ENCODE measurements around the gene MRPL16.

Gene MRPL16

DNA sequence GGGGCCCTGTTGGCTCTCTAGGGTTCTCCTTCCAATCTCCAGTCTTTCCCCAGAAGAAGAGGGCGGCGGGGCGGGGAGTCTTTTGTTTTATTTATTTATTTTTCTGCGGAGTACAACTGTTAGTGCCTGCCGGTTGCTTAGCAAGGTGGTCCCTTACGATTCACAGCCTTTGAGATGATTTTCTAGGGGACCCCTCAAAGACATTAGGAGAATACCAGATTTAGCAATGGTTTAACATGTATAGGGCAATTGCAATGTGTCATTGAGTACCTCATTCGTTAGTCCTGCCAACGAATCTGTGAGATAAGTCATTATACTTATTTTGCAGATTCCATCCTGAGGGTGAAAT, 307 bp upstream of the MRPL16 start:
- TF ChIP-seq, protein P1, sequence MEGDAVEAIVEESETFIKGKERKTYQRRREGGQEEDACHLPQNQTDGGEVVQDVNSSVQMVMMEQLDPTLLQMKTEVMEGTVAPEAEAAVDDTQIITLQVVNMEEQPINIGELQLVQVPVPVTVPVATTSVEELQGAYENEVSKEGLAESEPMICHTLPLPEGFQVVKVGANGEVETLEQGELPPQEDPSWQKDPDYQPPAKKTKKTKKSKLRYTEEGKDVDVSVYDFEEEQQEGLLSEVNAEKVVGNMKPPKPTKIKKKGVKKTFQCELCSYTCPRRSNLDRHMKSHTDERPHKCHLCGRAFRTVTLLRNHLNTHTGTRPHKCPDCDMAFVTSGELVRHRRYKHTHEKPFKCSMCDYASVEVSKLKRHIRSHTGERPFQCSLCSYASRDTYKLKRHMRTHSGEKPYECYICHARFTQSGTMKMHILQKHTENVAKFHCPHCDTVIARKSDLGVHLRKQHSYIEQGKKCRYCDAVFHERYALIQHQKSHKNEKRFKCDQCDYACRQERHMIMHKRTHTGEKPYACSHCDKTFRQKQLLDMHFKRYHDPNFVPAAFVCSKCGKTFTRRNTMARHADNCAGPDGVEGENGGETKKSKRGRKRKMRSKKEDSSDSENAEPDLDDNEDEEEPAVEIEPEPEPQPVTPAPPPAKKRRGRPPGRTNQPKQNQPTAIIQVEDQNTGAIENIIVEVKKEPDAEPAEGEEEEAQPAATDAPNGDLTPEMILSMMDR (IDR thresholded peaks at IDR 0.05; ENCODE audit: borderline replicate concordance, insufficient read depth, low read depth, low read length) = no peak
- peak overlapping the region; percentile 98 for H3K4me3 ChIP-seq (ENCODE audit: low read depth, low read length)

- TF ChIP-seq, protein P1 (IDR thresholded peaks at IDR 0.05; ENCODE audit: borderline replicate concordance, insufficient read depth, low read depth, low read length) = no peak
- no peak overlapping the region for H3K4me3 ChIP-seq (ENCODE audit: low read depth, low read length)
Observed at GRCh38 chr11:59807047-59807610, 3.4 kb downstream of the MRPL16 start.

GRCh38 chr11:59804061-59804460, 6.5 kb downstream of the MRPL16 start:
- TF ChIP-seq, protein P1 (IDR thresholded peaks at IDR 0.05; ENCODE audit: borderline replicate concordance, insufficient read depth, low read depth, low read length) = no peak
- H3K4me3 ChIP-seq (ENCODE audit: low read depth, low read length) = no peak overlapping the region

DNA sequence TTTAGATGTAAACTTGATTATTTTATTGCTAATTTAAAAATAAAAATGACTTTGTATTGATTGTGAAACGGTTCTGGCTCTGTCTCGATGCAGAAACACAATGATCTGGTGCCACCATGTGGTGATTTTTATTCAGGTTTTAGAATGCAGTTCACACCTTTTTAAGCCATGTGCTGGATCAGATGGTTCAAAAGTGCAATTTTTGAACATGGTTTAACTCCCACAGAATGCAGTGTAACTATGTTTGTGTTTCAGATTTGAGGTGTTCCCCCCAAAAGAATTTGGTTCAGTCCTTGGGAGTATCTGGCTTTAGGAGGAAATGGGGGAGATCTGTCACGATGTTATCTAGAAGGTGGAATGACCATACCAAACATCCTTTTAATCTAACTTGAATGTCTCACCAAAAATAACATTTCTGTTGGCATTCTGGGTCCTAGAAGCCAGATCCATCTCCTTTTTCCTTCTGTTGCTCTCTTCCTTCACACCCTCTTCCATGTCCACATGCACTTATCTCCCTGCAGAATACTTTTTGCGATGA, 7.9 kb downstream of the MRPL16 start:
- TF ChIP-seq, protein P1 (IDR thresholded peaks at IDR 0.05; ENCODE audit: borderline replicate concordance, insufficient read depth, low read depth, low read length) = 0 out of 2 replicates have a peak, but pooled peaks have one; percentile 25
- H3K4me3 ChIP-seq (ENCODE audit: low read depth, low read length) = no peak overlapping the region

- H3K4me3 ChIP-seq (ENCODE audit: low read depth, low read length) = no peak overlapping the region
- TF ChIP-seq, protein P1 (IDR thresholded peaks at IDR 0.05; ENCODE audit: borderline replicate concordance, insufficient read depth, low read depth, low read length) = no peak
Observed at GRCh38 chr11:59801981-59802638, 8.5 kb downstream of the MRPL16 start.

- TF ChIP-seq, protein P1 (IDR thresholded peaks at IDR 0.05; ENCODE audit: borderline replicate concordance, insufficient read depth, low read depth, low read length) = no peak
- H3K4me3 ChIP-seq (ENCODE audit: low read depth, low read length) = no peak overlapping the region
Observed at GRCh38 chr11:59801160-59801706, 9.3 kb downstream of the MRPL16 start.

Measured in GM12875 (cell line).